HepG2 (cell line): ENCODE measurements around the gene BRD3. TPM values are rescaled to one million over a fixed set of nuclear protein-coding genes. Genes with fewer than 3 reads are reported as not detected.
A peak's percentile ranks its signal among the peaks of the same experiment; 100 is the strongest.

Experiments
- AGO2 ChIP-seq: fragments of 200-400 bp; formaldehyde crosslinking; optimal IDR thresholded peaks from 2 replicates; pipeline ENCODE3; 2017; ENCODE audit warnings: mild to moderate bottlenecking, low read depth, low read length, moderate library complexity
- CEBPB ChIP-seq: IDR thresholded peaks from 2 replicates; pipeline ENCODE4 v1.6.1; 2011; ENCODE audit warnings: low read depth, low read length, improper control_type of control experiment, borderline replicate concordance
- GATA4 ChIP-seq: sonication (generic); IDR thresholded peaks from 2 replicates; pipeline ENCODE4 v1.6.1; 2016; ENCODE audit warnings: antibody characterized with exemption, low read depth, borderline replicate concordance
- KLF13 ChIP-seq: sonication (generic); formaldehyde crosslinking; IDR thresholded peaks from 2 replicates; pipeline ENCODE4 v1.4.0; 2020; ENCODE audit warnings: mild to moderate bottlenecking, missing genetic modification reagents
- MTA1 ChIP-seq: sonication (generic); formaldehyde crosslinking; IDR thresholded peaks from 2 replicates; pipeline ENCODE4 v1.4.0; 2020; ENCODE audit warnings: missing genetic modification reagents, mild to moderate bottlenecking, borderline replicate concordance
- NFE2L1 ChIP-seq: sonication (generic); formaldehyde crosslinking; IDR thresholded peaks from 2 replicates; pipeline ENCODE4 v1.4.0; 2020; ENCODE audit warnings: missing genetic modification reagents, mild to moderate bottlenecking, borderline replicate concordance
- POLR2G ChIP-seq: fragments of 200-400 bp; formaldehyde crosslinking; IDR thresholded peaks from 2 replicates; pipeline ENCODE4 v1.6.1; 2018; ENCODE audit warnings: mild to moderate bottlenecking, low read depth, low read length, moderate library complexity
- RARA ChIP-seq: IDR thresholded peaks from 2 replicates; pipeline ENCODE4 v1.6.1; 2016; ENCODE audit warnings: missing genetic modification reagents, missing compliant biosample characterization
- RBM22 ChIP-seq: fragments of 200-400 bp; formaldehyde crosslinking; optimal IDR thresholded peaks from 2 replicates; pipeline ENCODE3; 2017; ENCODE audit warnings: mild to moderate bottlenecking, low read length, moderate library complexity
- SALL1 ChIP-seq: sonication (generic); formaldehyde crosslinking; IDR thresholded peaks from 2 replicates; pipeline ENCODE4 v1.8.0; 2022; ENCODE audit warnings: mild to moderate bottlenecking, missing genetic modification reagents
- SMYD3 ChIP-seq: sonication (generic); formaldehyde crosslinking; IDR thresholded peaks from 2 replicates; pipeline ENCODE4 v1.8.1; 2023; ENCODE audit warnings: mild to moderate bottlenecking, missing genetic modification reagents
- SP4 ChIP-seq: sonication (generic); formaldehyde crosslinking; IDR thresholded peaks from 2 replicates; pipeline ENCODE4 v1.8.1; 2023; ENCODE audit warnings: mild to moderate bottlenecking, missing genetic modification reagents
- ZNF101 ChIP-seq: sonication (generic); formaldehyde crosslinking; IDR thresholded peaks from 2 replicates; pipeline ENCODE4 v1.4.0; 2020; ENCODE audit warnings: mild to moderate bottlenecking, low read depth, missing genetic modification reagents, borderline replicate concordance
- ZNF17 ChIP-seq: sonication (generic); formaldehyde crosslinking; IDR thresholded peaks from 2 replicates; pipeline ENCODE4 v1.5.0; 2020; ENCODE audit warnings: mild to moderate bottlenecking, missing genetic modification reagents
- ZNF616 ChIP-seq: sonication (generic); formaldehyde crosslinking; IDR thresholded peaks from 2 replicates; pipeline ENCODE4 v1.5.0; 2020; ENCODE audit warnings: low read depth, mild to moderate bottlenecking, missing genetic modification reagents
- ZNF879 ChIP-seq: sonication (generic); formaldehyde crosslinking; IDR thresholded peaks from 2 replicates; pipeline ENCODE4 v1.8.1; 2023; ENCODE audit warnings: missing genetic modification reagents
- polyA plus RNA-seq, 8 experiments: library from polyadenylated mRNA; depleted of rRNA in 3 of 8; stranded (reverse) in 7 of 8; unstranded in 1 of 8; fragments of >200 nt; fragmentation: Illumina TruSeq in 4 of 8; extraction: Trizol in 4 of 8; gene quantifications; 2 replicates each; pipeline versions ENCODE4 v1.2.1 to v1.2.3, GENCODE V29; 2011 to 2016; ENCODE audit warnings: low read depth in 4 of 8, missing spikeins in 1 of 8, mixed read lengths in 1 of 8; ENCODE audit not compliant: insufficient read depth in 1 of 8
- total RNA-seq, 5 experiments: library from RNA; depleted of rRNA; stranded (reverse); fragments of >200 nt; fragmentation: Illumina TruSeq; extraction: Trizol; gene quantifications; 2 replicates each; pipeline ENCODE4 v1.2.3, GENCODE V29; 2016; ENCODE audit warnings: low read depth in 1 of 5
- TF ChIP-seq, protein P1 (sequence below): sonication (generic); formaldehyde crosslinking; IDR thresholded peaks from 2 replicates; pipeline ENCODE4 v1.8.1; 2023; ENCODE audit warnings: missing genetic modification reagents, inconsistent platforms, borderline replicate concordance
- TF ChIP-seq, protein P2 (sequence below): IDR thresholded peaks from 2 replicates; pipeline ENCODE4 v1.6.1; 2016; ENCODE audit warnings: missing biosample characterization, missing genetic modification reagents, low read depth
- TF ChIP-seq, protein P3 (sequence below): sonication (generic); formaldehyde crosslinking; conservative IDR thresholded peaks from 2 replicates; pipeline ENCODE4 v1.4.0; 2020; ENCODE audit warnings: missing genetic modification reagents
- TF ChIP-seq, protein P4 (sequence below): sonication (generic); formaldehyde crosslinking; IDR thresholded peaks from 2 replicates; pipeline ENCODE4 v1.5.0; 2020; ENCODE audit warnings: mild to moderate bottlenecking, missing genetic modification reagents

The BRD3 gene
- total and polyA plus RNA-seq, 2 of the 13 experiments (the other 11 are each of a cell fraction or from before 2014, with no cell fraction given): 5.9 to 12.9 TPM

DNA sequence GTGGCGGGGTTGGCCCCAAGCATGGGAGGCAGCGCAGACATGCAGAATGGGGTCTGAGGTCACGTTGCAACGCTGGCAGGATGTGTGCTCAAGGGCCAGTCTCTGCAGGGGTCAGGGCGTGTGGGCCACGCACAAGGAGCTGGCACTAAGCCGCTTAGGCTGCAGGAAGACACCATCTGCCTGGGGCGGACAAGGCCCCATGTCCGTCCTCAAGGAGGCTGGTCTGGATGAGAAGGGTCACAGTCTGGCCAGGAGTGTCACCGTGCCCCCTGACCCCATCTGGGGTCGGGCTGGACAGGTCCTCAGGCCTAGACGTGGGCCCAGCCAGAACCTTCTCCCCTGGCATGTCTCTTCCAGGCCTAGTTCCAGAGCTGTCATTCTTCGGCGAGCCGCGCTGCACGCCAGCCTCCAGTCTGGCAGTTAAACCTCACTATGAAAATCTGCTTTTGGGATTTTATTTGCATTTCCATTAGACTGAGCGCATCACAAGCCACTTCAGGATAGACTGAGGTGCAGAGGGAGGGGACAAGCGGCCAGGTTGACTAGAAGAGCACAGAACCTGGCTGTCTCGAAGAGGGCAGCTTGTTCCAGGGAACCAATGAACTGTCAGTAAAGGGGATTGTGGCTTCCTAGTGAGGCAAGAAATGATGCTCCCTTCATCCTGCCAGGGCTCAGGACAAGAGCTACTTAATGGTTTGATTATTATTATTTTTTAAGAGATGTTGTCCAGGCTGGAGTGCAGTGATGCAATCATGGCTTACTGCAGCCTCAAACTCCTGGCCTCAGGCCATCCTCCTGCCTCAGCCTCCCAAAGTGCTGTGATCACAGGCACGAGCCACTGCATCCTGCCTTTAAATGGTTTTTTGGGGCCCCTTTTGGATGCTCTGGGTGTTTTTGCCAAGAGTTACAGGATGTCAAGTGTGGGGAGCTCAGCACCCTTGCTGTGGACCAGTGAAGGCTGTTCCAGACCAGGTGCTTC is 38.3 kb downstream of the BRD3 start (continued):
- no peak for TF ChIP-seq SP4 (CRISPR knock-in tag)
- TF ChIP-seq RARA (CRISPR knock-in tag): no peak
- TF ChIP-seq, protein P1, sequence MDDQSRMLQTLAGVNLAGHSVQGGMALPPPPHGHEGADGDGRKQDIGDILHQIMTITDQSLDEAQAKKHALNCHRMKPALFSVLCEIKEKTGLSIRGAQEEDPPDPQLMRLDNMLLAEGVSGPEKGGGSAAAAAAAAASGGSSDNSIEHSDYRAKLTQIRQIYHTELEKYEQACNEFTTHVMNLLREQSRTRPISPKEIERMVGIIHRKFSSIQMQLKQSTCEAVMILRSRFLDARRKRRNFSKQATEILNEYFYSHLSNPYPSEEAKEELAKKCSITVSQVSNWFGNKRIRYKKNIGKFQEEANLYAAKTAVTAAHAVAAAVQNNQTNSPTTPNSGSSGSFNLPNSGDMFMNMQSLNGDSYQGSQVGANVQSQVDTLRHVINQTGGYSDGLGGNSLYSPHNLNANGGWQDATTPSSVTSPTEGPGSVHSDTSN (CRISPR knock-in tag): no peak
- TF ChIP-seq GATA4: no peak
- TF ChIP-seq, protein P2, sequence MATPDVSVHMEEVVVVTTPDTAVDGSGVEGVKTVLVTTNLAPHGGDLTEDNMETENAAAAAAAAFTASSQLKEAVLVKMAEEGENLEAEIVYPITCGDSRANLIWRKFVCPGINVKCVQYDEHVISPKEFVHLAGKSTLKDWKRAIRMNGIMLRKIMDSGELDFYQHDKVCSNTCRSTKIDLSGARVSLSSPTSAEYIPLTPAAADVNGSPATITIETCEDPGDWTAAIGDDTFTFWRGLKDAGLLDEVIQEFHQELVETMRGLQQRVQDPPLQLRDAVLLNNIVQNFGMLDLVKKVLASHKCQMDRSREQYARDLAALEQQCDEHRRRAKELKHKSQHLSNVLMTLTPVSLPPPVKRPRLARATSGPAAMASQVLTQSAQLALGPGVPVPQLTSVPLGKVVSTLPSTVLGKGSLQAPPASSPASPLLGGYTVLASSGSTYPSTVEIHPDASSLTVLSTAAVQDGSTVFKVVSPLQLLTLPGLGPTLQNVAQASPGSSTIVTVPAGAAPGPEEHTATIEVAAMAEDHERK (CRISPR knock-in tag): no peak
- TF ChIP-seq AGO2: peak; percentile 88
- no peak for TF ChIP-seq ZNF101 (CRISPR knock-in tag)
- TF ChIP-seq POLR2G: peak; percentile 18; the same call in 1 of the 2 replicates
- TF ChIP-seq, protein P3, sequence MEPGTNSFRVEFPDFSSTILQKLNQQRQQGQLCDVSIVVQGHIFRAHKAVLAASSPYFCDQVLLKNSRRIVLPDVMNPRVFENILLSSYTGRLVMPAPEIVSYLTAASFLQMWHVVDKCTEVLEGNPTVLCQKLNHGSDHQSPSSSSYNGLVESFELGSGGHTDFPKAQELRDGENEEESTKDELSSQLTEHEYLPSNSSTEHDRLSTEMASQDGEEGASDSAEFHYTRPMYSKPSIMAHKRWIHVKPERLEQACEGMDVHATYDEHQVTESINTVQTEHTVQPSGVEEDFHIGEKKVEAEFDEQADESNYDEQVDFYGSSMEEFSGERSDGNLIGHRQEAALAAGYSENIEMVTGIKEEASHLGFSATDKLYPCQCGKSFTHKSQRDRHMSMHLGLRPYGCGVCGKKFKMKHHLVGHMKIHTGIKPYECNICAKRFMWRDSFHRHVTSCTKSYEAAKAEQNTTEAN (CRISPR knock-in tag): no peak
- no peak for TF ChIP-seq SALL1 (CRISPR knock-in tag)
- no peak for TF ChIP-seq SMYD3 (CRISPR knock-in tag)
- TF ChIP-seq MTA1 (CRISPR knock-in tag): no peak
- TF ChIP-seq RBM22: no peak
- peak; percentile 18; the same call in 1 of the 2 replicates for TF ChIP-seq CEBPB
- no peak for TF ChIP-seq ZNF879
- no peak for TF ChIP-seq KLF13 (CRISPR knock-in tag)
- TF ChIP-seq ZNF17 (CRISPR knock-in tag): no peak
- TF ChIP-seq, protein P4, sequence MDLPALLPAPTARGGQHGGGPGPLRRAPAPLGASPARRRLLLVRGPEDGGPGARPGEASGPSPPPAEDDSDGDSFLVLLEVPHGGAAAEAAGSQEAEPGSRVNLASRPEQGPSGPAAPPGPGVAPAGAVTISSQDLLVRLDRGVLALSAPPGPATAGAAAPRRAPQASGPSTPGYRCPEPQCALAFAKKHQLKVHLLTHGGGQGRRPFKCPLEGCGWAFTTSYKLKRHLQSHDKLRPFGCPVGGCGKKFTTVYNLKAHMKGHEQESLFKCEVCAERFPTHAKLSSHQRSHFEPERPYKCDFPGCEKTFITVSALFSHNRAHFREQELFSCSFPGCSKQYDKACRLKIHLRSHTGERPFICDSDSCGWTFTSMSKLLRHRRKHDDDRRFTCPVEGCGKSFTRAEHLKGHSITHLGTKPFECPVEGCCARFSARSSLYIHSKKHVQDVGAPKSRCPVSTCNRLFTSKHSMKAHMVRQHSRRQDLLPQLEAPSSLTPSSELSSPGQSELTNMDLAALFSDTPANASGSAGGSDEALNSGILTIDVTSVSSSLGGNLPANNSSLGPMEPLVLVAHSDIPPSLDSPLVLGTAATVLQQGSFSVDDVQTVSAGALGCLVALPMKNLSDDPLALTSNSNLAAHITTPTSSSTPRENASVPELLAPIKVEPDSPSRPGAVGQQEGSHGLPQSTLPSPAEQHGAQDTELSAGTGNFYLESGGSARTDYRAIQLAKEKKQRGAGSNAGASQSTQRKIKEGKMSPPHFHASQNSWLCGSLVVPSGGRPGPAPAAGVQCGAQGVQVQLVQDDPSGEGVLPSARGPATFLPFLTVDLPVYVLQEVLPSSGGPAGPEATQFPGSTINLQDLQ (CRISPR knock-in tag): no peak
- 0 out of 2 replicates have a peak, but pooled peaks have one; percentile 19 for TF ChIP-seq NFE2L1 (CRISPR knock-in tag)
- TF ChIP-seq ZNF616: no peak
